T-helper 2 cell treated with Interferon-gamma antibody and Interleukin-4, amounts not matched to agents 5 μg/mL and 100 μg/mL, for 36 hours (primary cell): ENCODE data around the gene RABIF.
A peak's percentile ranks its signal among the peaks of the same experiment; 100 is the strongest.
"Not testable (repeated sequence)": the region's sequence is repeated elsewhere in the genome, so short reads cannot be mapped to it uniquely, and the experiment has no call there.

ENCODE experiments used
- DNase-seq: peaks from one replicate; pipeline ENCODE4 v3.0.0; 2021; ENCODE audit warnings: low spot score
- H3K27ac Mint-ChIP-seq: one replicate; pipeline ENCODE4 v1.8.0; 2021; ENCODE audit warnings: mild to moderate bottlenecking, mixed read lengths
- H3K27me3 Mint-ChIP-seq: one replicate; pipeline ENCODE4 v1.8.0; 2021; ENCODE audit warnings: low read depth, mixed read lengths
- H3K36me3 Mint-ChIP-seq: one replicate; pipeline ENCODE4 v1.8.0; 2021; ENCODE audit warnings: low read depth, mixed read lengths
- H3K4me1 Mint-ChIP-seq: one replicate; pipeline ENCODE4 v1.8.0; 2021; ENCODE audit warnings: low read depth, mixed read lengths
- H3K4me3 Mint-ChIP-seq: one replicate; pipeline ENCODE4 v1.8.0; 2022; ENCODE audit warnings: mild to moderate bottlenecking, moderate library complexity, mixed read lengths
- H3K9me3 Mint-ChIP-seq: one replicate; pipeline ENCODE4 v1.8.0; 2021; ENCODE audit warnings: mixed read lengths

RABIF gene

GRCh38 chr1:202835548-202836072, 53.3 kb downstream of the RABIF start:
- peak; percentile 28 for DNase-seq
- H3K4me1 Mint-ChIP-seq = peaks cover 41% of the 10 kb centered on the region
- no peaks in the 10 kb centered on the region for H3K9me3 Mint-ChIP-seq
- H3K4me3 Mint-ChIP-seq = peak overlapping the region; percentile 79
- no peaks in the 10 kb centered on the region for H3K36me3 Mint-ChIP-seq
- H3K27ac Mint-ChIP-seq = no peak overlapping the region
- peaks cover 5% of the 10 kb centered on the region for H3K27me3 Mint-ChIP-seq

- Mint-ChIP-seq H3K27ac (peak overlapping the region; percentile 47), H3K27me3 (peaks cover 5% of the 10 kb centered on the region), H3K4me3 (peak overlapping the region; percentile 79), H3K4me1 (peaks cover 41% of the 10 kb centered on the region), H3K9me3 (no peaks in the 10 kb centered on the region), H3K36me3 (no peaks in the 10 kb centered on the region)
- DNase-seq = peak; percentile 16
Observed at GRCh38 chr1:202834771-202835547, 54.0 kb downstream of the RABIF start.

- Mint-ChIP-seq H3K4me3 (no peak overlapping the region), H3K27me3 (peaks cover 8% of the 10 kb centered on the region), H3K9me3 (no peaks in the 10 kb centered on the region), H3K4me1 (peaks cover 33% of the 10 kb centered on the region), H3K27ac (no peak overlapping the region), H3K36me3 (no peaks in the 10 kb centered on the region)
- no peak for DNase-seq
Observed at GRCh38 chr1:202831906-202832305, 57.0 kb downstream of the RABIF start.

GRCh38 chr1:202829223-202829622, 59.7 kb downstream of the RABIF start:
- H3K9me3 Mint-ChIP-seq, H3K27ac Mint-ChIP-seq, H3K4me1 Mint-ChIP-seq, DNase-seq, H3K4me3 Mint-ChIP-seq, H3K36me3 Mint-ChIP-seq: not testable (repeated sequence)
- H3K27me3 Mint-ChIP-seq = peaks cover 16% of the 10 kb centered on the region
